Activated T-helper 17 cell treated with anti-CD3 and anti-CD28 coated beads, Interleukin-2, amount 50 U/mL, for 72 hours (primary cell): ENCODE measurements around the gene TRAM2. TPM values are rescaled to one million over a fixed set of nuclear protein-coding genes. Genes with fewer than 3 reads are reported as not detected.

Source experiments
- ATAC-seq: fragments of 150-1000 bp; cut with Tn5 transposase; replicated peaks from 2 replicates; pipeline ENCODE4 v1.10.0; 2021; ENCODE audit warnings: mild to moderate bottlenecking, moderate library complexity
- H3K27ac Mint-ChIP-seq: one replicate; pipeline ENCODE4 v1.8.0; 2022; ENCODE audit warnings: mixed read lengths
- H3K27me3 Mint-ChIP-seq: one replicate; pipeline ENCODE4 v1.8.0; 2022; ENCODE audit warnings: mixed read lengths
- H3K36me3 Mint-ChIP-seq: one replicate; pipeline ENCODE4 v1.8.0; 2022; ENCODE audit warnings: low read depth, mild to moderate bottlenecking, mixed read lengths
- H3K4me1 Mint-ChIP-seq: one replicate; pipeline ENCODE4 v1.8.0; 2022; ENCODE audit warnings: mixed read lengths
- H3K4me3 Mint-ChIP-seq: one replicate; pipeline ENCODE4 v1.8.0; 2022; ENCODE audit warnings: mild to moderate bottlenecking, mixed read lengths
- H3K9me3 Mint-ChIP-seq: one replicate; pipeline ENCODE4 v1.8.0; 2022; ENCODE audit warnings: mixed read lengths
- total RNA-seq, 2 donors: library from RNA; stranded (reverse); gene quantifications; one replicate each; pipeline ENCODE4 v1.2.3, GENCODE V29; 2022

TRAM2 gene
- total RNA-seq, 2 donors from 2014 or later: 1.7 to 5.4 TPM

DNA sequence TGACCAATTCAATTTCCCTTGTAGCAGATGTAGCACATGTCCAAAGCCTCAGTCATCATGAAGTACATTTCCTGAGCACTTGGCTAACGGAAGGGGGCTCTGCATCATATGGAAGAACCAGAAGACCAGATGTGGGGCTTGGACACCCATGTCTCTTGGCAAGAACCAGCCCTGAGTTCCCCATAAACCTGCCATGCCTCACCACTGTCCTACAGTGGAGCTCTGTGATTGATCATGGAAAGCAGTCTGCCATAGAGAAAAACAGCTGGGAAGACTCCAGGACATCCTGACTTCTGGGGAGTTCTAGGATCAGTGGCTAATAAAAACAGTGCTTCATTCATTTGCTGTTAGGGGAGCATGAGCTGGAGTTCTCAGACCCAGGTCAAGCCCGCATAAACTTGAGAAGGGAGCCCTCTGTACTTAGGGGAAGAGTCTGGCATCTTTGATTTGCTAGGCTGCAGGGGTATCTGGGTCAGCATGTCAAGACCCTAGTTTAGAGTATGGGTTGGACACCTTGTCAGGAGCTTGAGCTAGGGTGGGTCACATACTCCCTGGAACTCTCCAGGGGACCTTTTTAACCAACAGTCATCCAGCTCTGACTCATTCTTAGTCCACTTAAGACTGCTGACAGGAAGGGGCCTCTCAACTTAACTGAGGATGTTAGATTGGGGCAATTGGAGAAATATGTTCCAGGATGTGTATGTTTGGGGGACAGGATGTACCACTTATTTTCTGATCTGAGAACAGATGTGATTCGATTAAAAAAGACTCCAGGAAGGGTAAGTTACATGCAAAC lies 26.3 kb upstream of the TRAM2 start:
- no peaks in the 10 kb centered on the region for H3K4me1 Mint-ChIP-seq
- no peak overlapping the region for H3K27ac Mint-ChIP-seq
- no peak for ATAC-seq
- H3K36me3 Mint-ChIP-seq: no peaks in the 10 kb centered on the region
- no peaks in the 10 kb centered on the region for H3K9me3 Mint-ChIP-seq
- peaks cover 9% of the 10 kb centered on the region for H3K27me3 Mint-ChIP-seq
- H3K4me3 Mint-ChIP-seq: no peak overlapping the region

DNA sequence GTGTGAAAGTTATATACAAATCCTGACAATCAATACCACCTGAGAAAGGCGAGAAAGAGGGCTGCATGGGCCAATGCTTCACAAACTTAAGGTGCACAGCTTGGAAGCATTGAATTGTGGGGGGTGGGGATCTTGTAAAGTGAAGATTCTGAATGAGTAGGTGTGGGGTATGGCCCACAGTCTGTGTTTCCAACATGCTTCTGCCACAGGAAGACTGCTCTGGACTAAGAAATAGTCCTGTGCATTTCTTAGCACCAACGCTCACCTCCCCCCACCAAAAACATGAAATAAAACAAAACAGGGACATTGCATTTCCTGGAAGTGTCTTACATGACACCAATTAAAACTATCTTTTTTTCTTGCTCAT lies 21.9 kb upstream of the TRAM2 start:
- H3K9me3 Mint-ChIP-seq: no peaks in the 10 kb centered on the region

DNA sequence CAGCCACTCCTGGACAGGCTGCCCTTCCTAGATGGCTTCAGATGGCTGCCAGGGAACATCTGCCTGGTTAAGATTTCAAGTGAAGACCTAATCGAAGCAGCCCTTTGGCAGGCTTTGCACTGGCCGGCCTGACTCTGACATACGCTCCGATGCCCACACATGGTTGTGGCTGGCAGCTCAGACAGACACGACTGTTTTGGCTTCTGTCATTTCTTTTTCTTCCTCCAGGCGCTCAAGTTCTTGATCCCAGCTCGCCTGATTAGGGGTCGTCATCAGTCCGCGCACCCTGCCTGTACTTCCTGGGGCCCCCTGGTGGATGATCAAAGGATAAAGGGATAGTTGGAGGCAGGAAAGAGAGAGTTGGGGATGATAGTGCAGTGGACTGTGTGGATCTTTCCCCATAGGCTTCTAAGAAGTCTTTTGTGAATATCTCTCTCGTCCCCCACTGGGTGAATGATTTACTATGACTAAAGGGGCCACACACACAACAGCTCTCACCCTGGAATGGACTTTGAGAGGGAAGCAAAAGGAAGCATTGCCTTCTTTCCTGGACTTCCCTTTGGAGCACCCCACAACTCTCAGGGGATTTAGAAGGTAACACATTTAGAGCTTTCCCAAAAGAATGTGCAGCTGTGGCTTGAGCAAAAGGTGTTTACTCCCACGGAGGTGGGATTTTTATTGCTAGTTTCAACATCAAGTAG lies 21.4 kb upstream of the TRAM2 start:
- Mint-ChIP-seq H3K36me3 (no peaks in the 10 kb centered on the region), H3K27me3 (peaks cover 9% of the 10 kb centered on the region), H3K4me1 (no peaks in the 10 kb centered on the region), H3K27ac (no peak overlapping the region), H3K4me3 (no peak overlapping the region), H3K9me3 (no peaks in the 10 kb centered on the region)
- no peak for ATAC-seq

More for the DNA sequence above, 21.9 kb upstream of the TRAM2 start:
- ATAC-seq: no peak
- Mint-ChIP-seq H3K27me3 (peaks cover 9% of the 10 kb centered on the region), H3K4me3 (no peak overlapping the region), H3K4me1 (no peaks in the 10 kb centered on the region), H3K36me3 (no peaks in the 10 kb centered on the region), H3K27ac (no peak overlapping the region)

DNA sequence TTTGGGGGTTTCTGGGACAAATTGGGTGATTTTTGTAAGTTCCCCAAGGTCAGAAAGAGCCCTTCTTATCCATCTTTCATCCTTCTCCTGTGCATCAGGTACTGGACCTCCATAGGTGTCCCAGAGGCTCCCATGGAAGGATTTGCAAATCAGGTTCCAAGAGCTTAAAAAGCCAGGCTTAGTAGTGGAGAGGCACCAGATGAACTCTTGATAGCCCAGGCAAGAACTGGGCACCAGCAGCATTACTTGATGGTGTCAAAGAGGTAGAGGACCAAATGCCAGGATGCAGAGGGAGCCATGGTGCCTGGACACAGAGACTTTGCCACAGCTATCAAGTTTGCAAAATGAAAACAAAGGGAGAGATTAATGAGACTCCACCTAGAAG lies 20.9 kb upstream of the TRAM2 start:
- Mint-ChIP-seq H3K4me3 (no peak overlapping the region), H3K27me3 (peaks cover 9% of the 10 kb centered on the region), H3K4me1 (no peaks in the 10 kb centered on the region), H3K36me3 (no peaks in the 10 kb centered on the region), H3K27ac (no peak overlapping the region), H3K9me3 (no peaks in the 10 kb centered on the region)
- ATAC-seq: no peak

DNA sequence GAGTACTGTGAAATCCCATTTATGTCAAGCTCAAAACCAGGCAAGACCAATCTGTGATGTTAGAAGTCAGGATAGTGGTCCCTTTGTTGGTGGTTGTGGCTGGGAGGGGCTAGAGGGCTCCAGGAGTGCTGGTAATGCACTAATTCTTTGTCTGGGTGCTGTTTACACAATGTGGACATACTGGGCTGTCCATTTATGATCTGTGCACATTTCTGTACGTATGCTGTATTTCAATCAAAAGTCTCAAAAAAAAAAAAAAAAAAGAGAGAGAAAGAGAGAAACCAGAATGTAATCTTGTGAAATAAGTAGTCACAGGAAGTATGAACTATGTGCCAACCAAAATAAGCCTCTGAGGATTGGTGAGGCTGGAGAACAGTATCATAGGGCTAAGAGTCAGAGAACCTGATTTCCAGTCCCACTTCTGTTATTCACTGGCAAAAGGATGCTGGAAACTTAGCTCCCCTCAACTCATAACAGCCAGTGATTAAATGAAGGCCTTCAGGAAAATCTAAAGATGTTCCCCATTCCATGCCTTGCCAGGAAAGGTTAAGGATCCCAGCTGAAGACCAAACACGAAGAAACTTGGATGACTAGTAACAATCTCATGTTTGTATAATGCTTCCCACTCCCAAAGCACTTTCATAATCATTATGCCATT lies 19.6 kb upstream of the TRAM2 start:
- Mint-ChIP-seq H3K36me3 (no peaks in the 10 kb centered on the region), H3K27ac (no peak overlapping the region), H3K27me3 (peaks cover 9% of the 10 kb centered on the region), H3K4me3 (no peak overlapping the region), H3K9me3 (no peaks in the 10 kb centered on the region), H3K4me1 (no peaks in the 10 kb centered on the region)
- no peak for ATAC-seq

DNA sequence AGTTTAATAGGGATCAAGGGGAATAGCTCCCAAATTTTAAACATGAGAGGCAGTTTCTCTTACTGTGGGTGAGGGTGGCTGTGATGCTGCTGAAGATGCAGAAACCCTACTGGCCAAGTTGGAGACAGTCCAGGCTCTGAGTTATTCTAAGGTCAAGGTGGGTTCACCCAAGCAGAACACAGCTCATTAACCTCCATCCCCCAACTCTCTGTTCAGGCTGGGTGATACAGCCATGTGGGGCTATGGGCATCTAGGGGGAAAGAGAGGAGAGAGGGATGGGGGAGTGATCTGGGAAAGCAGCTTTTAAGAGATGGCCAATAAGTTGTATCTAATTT lies 18.9 kb upstream of the TRAM2 start:
- no peaks in the 10 kb centered on the region for H3K4me1 Mint-ChIP-seq
- peaks cover 2% of the 10 kb centered on the region for H3K27me3 Mint-ChIP-seq
- no peak overlapping the region for H3K27ac Mint-ChIP-seq
- no peak overlapping the region for H3K4me3 Mint-ChIP-seq
- no peaks in the 10 kb centered on the region for H3K36me3 Mint-ChIP-seq
- no peaks in the 10 kb centered on the region for H3K9me3 Mint-ChIP-seq
- ATAC-seq: no peak

DNA sequence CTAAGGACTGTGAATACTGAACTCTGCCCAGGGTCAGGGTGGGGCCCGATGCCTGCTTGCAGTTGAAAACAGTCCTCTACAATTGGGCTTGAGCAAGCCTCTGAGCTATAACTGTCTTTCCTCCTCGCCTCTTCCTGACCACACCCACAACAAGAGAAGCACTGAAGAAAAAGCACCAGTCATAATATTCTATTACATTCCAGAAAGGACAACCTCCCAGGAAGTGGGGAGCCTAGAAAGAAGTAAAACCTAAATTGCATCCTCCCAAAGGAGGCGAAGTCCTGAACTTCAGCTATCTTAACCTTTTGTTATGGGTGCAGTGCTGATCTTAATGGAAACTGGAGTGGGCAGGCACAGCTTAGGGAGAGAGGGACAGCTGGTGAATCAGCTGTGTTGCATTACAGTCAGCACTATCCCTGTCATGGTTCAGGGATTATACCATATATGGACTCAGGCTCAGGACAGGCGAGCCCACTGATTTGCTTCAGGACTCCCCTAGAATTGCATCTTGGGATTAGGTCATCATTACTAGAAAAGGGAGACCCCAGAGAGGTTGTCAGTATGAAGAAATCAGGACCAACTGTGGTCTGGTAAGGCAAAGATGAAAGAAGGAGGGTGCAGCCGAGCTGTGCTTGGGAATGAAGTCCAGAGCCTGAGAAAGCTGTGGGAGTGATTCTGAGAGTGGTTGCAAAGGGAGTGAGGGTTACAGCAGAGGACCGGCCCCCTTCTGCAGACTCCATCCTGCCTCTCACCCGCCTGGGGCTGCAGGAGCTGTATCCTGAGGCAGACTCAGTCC lies 18.3 kb upstream of the TRAM2 start:
- peak; percentile 69 for ATAC-seq
- no peaks in the 10 kb centered on the region for H3K36me3 Mint-ChIP-seq
- H3K9me3 Mint-ChIP-seq: no peaks in the 10 kb centered on the region
- no peaks in the 10 kb centered on the region for H3K27me3 Mint-ChIP-seq
- H3K4me3 Mint-ChIP-seq: no peak overlapping the region
- H3K27ac Mint-ChIP-seq: no peak overlapping the region
- no peaks in the 10 kb centered on the region for H3K4me1 Mint-ChIP-seq

DNA sequence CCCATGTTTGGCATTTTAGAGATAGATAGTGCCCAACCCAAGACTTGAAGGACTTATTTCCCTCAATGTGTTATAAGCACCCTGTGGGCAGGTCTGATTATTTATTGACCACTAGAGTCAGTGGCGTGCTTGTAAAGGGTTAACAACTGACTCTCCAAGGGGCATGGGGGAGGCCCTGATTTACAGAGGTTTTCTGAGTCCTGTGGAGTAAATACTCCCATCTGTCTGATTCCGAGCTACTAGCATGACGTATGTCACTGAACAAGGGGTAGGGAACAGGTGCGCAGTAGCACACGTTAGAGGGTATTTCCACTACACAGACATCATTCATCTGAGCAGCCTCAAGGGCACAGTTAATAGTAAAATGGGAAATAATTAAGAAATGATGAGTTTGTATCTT lies 17.4 kb upstream of the TRAM2 start:
- H3K36me3 Mint-ChIP-seq: no peaks in the 10 kb centered on the region
- no peaks in the 10 kb centered on the region for H3K27me3 Mint-ChIP-seq
- H3K27ac Mint-ChIP-seq: no peak overlapping the region
- H3K4me3 Mint-ChIP-seq: no peak overlapping the region
- no peaks in the 10 kb centered on the region for H3K4me1 Mint-ChIP-seq
- H3K9me3 Mint-ChIP-seq: no peaks in the 10 kb centered on the region
- ATAC-seq: no peak

DNA sequence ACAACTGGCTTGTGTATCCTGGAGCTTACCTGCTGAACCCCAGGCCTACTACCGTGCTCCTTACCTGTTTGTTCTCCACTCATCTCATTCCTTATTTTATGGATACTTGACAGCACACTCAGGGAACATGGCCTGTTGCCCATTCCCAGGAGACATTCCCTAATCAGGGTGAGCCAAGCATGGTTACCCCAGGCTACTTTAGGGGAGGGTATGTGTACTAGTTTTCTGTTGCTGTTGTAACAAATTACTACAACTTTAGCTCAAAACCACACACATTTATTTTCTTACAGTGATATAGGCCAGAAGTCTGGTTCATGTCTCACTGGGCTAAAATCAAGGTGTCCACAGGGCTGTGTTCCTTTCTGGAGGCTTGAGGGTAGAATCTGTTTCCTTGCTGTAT lies 15.0 kb upstream of the TRAM2 start:
- H3K4me1 Mint-ChIP-seq: no peaks in the 10 kb centered on the region
- H3K4me3 Mint-ChIP-seq: no peak overlapping the region
- H3K27me3 Mint-ChIP-seq: no peaks in the 10 kb centered on the region
- H3K9me3 Mint-ChIP-seq: no peaks in the 10 kb centered on the region
- no peaks in the 10 kb centered on the region for H3K36me3 Mint-ChIP-seq
- ATAC-seq: no peak
- no peak overlapping the region for H3K27ac Mint-ChIP-seq

DNA sequence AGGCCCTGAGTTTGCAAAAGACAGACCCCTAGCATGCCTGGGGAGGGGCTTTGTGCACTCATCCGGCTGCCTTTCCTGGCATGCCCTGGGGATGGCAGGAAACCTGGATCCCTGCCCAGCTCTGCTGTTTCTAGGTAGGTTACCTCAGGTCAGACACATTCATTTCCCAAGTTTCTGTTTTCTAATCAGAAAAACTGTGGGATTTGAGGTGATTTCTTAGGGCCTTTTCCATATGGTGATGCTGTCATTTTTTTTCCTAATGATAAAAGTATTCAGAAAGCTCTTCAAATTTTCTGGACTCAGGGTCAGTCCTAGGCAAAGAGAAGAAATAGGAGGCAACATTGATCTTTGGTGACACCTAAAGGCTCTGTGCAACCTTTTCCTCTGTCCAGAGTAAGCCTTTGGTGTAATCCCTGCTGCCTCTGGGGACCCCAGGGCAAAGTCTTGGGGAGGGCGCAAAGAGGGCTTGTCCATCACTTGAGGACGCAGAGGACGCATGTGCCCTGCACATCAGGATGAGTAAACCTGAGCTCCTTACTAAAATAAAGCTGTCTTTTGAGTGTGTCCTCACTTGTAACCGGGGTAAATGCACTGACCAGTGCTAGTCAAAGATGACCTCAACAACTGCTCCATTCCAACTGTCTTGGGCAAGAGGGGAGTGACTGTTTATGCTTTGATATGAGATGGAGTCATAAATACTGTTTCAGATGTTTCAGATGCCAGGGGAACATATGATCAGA lies 13.5 kb upstream of the TRAM2 start:
- Mint-ChIP-seq H3K4me1 (no peaks in the 10 kb centered on the region), H3K36me3 (no peaks in the 10 kb centered on the region), H3K9me3 (no peaks in the 10 kb centered on the region), H3K27ac (no peak overlapping the region), H3K27me3 (no peaks in the 10 kb centered on the region), H3K4me3 (no peak overlapping the region)
- no peak for ATAC-seq

DNA sequence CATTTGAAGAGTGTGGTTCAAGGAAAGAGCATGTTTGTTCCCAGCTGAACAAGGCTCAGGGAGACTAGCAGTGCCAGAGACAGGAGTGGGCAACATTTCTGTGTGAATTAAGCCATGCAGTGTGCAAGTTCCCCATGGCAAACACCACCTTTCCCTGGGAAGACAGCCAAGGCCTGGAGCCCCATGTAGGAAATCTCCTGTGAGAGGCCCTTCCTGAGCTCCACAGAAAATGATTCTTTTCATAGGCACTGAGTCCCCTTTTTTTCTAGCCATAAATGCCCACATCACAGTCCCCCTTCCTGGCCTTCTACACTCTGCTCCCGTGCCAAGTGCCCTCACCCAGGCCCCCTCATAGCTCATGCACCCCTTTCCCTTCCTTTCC lies 11.8 kb upstream of the TRAM2 start:
- H3K4me3 Mint-ChIP-seq: no peak overlapping the region
- no peaks in the 10 kb centered on the region for H3K4me1 Mint-ChIP-seq
- H3K36me3 Mint-ChIP-seq: no peaks in the 10 kb centered on the region
- H3K27me3 Mint-ChIP-seq: no peaks in the 10 kb centered on the region
- H3K27ac Mint-ChIP-seq: no peak overlapping the region
- no peak for ATAC-seq
- no peaks in the 10 kb centered on the region for H3K9me3 Mint-ChIP-seq

DNA sequence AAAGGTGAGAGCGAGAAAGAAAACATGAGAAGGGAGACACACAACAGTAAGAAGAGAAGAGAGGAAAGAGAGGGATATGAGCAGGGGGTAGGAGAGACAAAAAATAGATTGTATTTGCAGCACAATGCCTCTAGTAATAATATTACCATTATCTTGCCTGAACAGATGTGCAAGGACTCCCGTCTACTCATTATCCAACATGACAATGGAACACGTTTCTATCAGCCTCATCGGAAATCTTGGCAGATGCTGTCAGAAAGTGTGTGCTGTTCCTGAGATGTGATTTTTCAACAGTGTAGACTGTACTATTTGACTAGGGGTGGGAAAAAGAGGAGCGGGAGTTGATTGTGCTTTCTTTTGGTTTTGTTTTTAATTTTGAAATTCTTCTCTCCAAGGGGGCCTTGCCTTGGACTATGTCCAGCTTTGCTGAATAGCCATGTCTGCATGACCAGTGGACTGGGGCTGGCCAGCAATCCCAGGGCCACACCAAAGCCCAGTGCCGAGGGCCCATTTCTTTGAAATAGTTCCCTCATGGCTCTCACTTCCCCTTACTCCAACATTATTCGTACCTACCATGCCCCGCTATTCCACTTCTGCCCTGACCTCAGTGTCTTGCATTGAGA lies 11.3 kb upstream of the TRAM2 start:
- ATAC-seq: no peak
- Mint-ChIP-seq H3K9me3 (no peaks in the 10 kb centered on the region), H3K4me3 (no peak overlapping the region), H3K27me3 (no peaks in the 10 kb centered on the region), H3K27ac (no peak overlapping the region), H3K4me1 (no peaks in the 10 kb centered on the region), H3K36me3 (no peaks in the 10 kb centered on the region)

DNA sequence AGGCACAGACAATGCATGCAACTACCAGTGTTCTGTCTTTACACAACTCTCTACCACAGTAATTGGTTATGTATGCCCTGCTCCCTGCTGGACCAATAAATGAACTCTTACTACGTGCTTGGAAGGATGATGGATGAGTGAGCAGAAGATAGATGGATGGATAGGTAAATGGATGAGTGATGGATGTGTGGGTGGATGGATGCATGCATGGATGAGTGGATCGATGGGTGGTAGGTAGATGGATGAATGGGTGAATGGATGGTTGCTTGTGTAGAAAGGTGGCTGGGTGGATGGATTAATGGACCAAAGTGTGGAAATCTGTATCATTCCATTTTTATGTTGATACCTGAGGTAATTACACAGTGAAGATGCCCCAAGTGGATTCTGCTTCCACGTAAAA lies 10.1 kb upstream of the TRAM2 start:
- no peak overlapping the region for H3K27ac Mint-ChIP-seq
- ATAC-seq: no peak
- no peaks in the 10 kb centered on the region for H3K9me3 Mint-ChIP-seq
- H3K4me3 Mint-ChIP-seq: no peak overlapping the region
- no peaks in the 10 kb centered on the region for H3K4me1 Mint-ChIP-seq
- no peaks in the 10 kb centered on the region for H3K36me3 Mint-ChIP-seq
- H3K27me3 Mint-ChIP-seq: no peaks in the 10 kb centered on the region

DNA sequence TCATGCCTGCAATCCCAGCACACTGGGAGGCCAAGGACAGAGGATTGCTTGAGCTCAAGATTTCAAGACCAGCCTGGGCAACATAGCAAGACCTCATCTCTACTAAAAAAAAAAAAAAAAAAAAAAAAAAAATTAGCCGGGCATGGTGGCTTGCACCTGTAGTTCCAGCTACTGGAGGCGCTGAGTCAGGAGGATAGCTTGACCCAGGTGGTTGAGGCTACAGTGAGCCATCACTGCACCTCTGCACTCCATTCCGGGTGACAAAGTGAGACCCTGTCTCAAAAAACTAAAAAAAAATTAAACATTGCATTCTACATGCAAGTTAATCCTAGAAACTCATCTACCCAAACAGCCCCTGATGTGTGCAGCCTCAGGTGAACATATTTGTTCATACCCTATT lies 7.3 kb upstream of the TRAM2 start:
- Mint-ChIP-seq H3K27me3 (no peaks in the 10 kb centered on the region), H3K4me1 (no peaks in the 10 kb centered on the region), H3K36me3 (no peaks in the 10 kb centered on the region), H3K27ac (no peak overlapping the region), H3K4me3 (no peak overlapping the region), H3K9me3 (no peaks in the 10 kb centered on the region)
- ATAC-seq: no peak
